GM23338 (cell line): ENCODE measurements around the gene TAF4. TPM values are rescaled to one million over a fixed set of nuclear protein-coding genes. Genes with fewer than 3 reads are reported as not detected.

Experiments
- ATAC-seq: fragments of 200-7000 bp; cut with Tn5 transposase; 3 replicates; pipeline ENCODE4 v1.9.1; 2020
- DNase-seq: peaks from one replicate; pipeline ENCODE4 v3.0.0-alpha.2; 2015; ENCODE audit warnings: low spot score
- H2AFZ ChIP-seq: fragments of 200-600 bp; sonication (generic); 2 replicates; pipeline ENCODE4 v1.8.0; 2016; ENCODE audit warnings: antibody characterized with exemption, mild to moderate bottlenecking, moderate library complexity
- H3F3A ChIP-seq: fragments of 200-600 bp; sonication (generic); replicated peaks from 2 replicates; pipeline ENCODE4 v1.8.0; 2017; ENCODE audit warnings: antibody characterized with exemption, mixed run types, low read depth
- H3K27ac ChIP-seq: fragments of 200-600 bp; sonication (generic); 2 replicates; pipeline ENCODE4 v1.6.1; 2016; ENCODE audit warnings: low read depth
- H3K27me3 ChIP-seq: fragments of 200-600 bp; sonication (generic); 2 replicates; pipeline ENCODE4 v1.8.0; 2016; ENCODE audit warnings: mild to moderate bottlenecking, mixed run types, moderate library complexity; ENCODE audit not compliant: insufficient read depth
- H3K36me3 ChIP-seq: fragments of 200-600 bp; sonication (generic); 2 replicates; pipeline ENCODE4 v1.8.0; 2016; ENCODE audit warnings: mild to moderate bottlenecking; ENCODE audit not compliant: insufficient read depth
- H3K4me1 ChIP-seq: fragments of 200-600 bp; sonication (generic); 2 replicates; pipeline ENCODE4 v1.8.0; 2016; ENCODE audit warnings: mild to moderate bottlenecking, moderate library complexity; ENCODE audit not compliant: insufficient read depth
- H3K4me2 ChIP-seq: fragments of 200-600 bp; sonication (generic); 2 replicates; pipeline ENCODE4 v1.7.1; 2017; ENCODE audit warnings: mixed run types
- H3K4me3 ChIP-seq: fragments of 200-600 bp; sonication (generic); 2 replicates; pipeline ENCODE4 v1.6.1; 2016; ENCODE audit warnings: mixed run types
- H3K79me2 ChIP-seq: fragments of 200-600 bp; sonication (generic); replicated peaks from 2 replicates; pipeline ENCODE4 v1.8.0; 2017; ENCODE audit warnings: mild to moderate bottlenecking; ENCODE audit not compliant: insufficient read depth
- H3K9me2 ChIP-seq: fragments of 200-600 bp; sonication (generic); 2 replicates; pipeline ENCODE4 v1.8.0; 2017; ENCODE audit not compliant: insufficient read depth
- H4K20me1 ChIP-seq: fragments of 200-600 bp; sonication (generic); replicated peaks from 2 replicates; pipeline ENCODE4 v1.8.0; 2017; ENCODE audit warnings: mild to moderate bottlenecking; ENCODE audit not compliant: insufficient read depth
- H3K27ac Mint-ChIP-seq: 2 replicates; pipeline ENCODE4 v1.8.0; 2020; ENCODE audit warnings: inconsistent platforms, mild to moderate bottlenecking, moderate library complexity, mixed read lengths
- H3K27me3 Mint-ChIP-seq: 3 replicates; pipeline ENCODE4 v1.8.0; 2022; ENCODE audit warnings: low read depth, mild to moderate bottlenecking, moderate library complexity, mixed read lengths, inconsistent platforms; ENCODE audit not compliant: insufficient read depth, poor library complexity
- H3K36me3 Mint-ChIP-seq: 3 replicates; pipeline ENCODE4 v1.8.0; 2021; ENCODE audit warnings: low read depth, mild to moderate bottlenecking, inconsistent platforms, moderate library complexity, mixed read lengths
- H3K4me1 Mint-ChIP-seq: 3 replicates; pipeline ENCODE4 v1.8.0; 2020; ENCODE audit warnings: mild to moderate bottlenecking, inconsistent platforms, mixed read lengths
- H3K4me3 Mint-ChIP-seq: 3 replicates; pipeline ENCODE4 v1.8.0; 2021; ENCODE audit warnings: moderate library complexity, mild to moderate bottlenecking, inconsistent platforms, mixed read lengths
- H3K9me3 Mint-ChIP-seq: 3 replicates; pipeline ENCODE4 v1.8.0; 2020; ENCODE audit warnings: moderate library complexity, mild to moderate bottlenecking, inconsistent platforms, mixed read lengths
- CREB1 ChIP-seq: fragments of 250-450 bp; sonication (Bioruptor Pico); IDR thresholded peaks from 2 replicates; pipeline ENCODE4 v1.5.0; 2020; ENCODE audit warnings: low read depth, mild to moderate bottlenecking, moderate library complexity
- ETS1 ChIP-seq: IDR thresholded peaks from 2 replicates; pipeline ENCODE4 v1.6.1; 2016; ENCODE audit warnings: antibody characterized with exemption
- EZH2 ChIP-seq: fragments of 200-600 bp; sonication (generic); IDR thresholded peaks from one replicate; pipeline ENCODE4 v1.8.0; 2017; ENCODE audit warnings: antibody characterized with exemption, mild to moderate bottlenecking, low read depth; ENCODE audit not compliant: unreplicated experiment
- EZH2phosphoT487 ChIP-seq: fragments of 200-600 bp; sonication (generic); IDR thresholded peaks from one replicate; pipeline ENCODE4 v1.8.1; 2018; ENCODE audit warnings: antibody characterized with exemption; ENCODE audit not compliant: unreplicated experiment
- JUNB ChIP-seq: IDR thresholded peaks from one replicate; pipeline ENCODE4 v1.6.1; 2016; ENCODE audit warnings: antibody characterized with exemption; ENCODE audit not compliant: unreplicated experiment
- NANOG ChIP-seq: IDR thresholded peaks from 2 replicates; pipeline ENCODE4 v1.6.1; 2016; ENCODE audit warnings: antibody characterized with exemption, borderline replicate concordance
- POLR2AphosphoS5 ChIP-seq: IDR thresholded peaks from 2 replicates; pipeline ENCODE4 v1.6.1; 2016; ENCODE audit warnings: antibody characterized with exemption, low read depth
- REST ChIP-seq: IDR thresholded peaks from one replicate; pipeline ENCODE4 v1.6.1; 2018; ENCODE audit warnings: antibody characterized with exemption; ENCODE audit not compliant: unreplicated experiment
- STAT1 ChIP-seq: IDR thresholded peaks from one replicate; pipeline ENCODE4 v1.6.1; 2016; ENCODE audit warnings: antibody characterized with exemption; ENCODE audit not compliant: unreplicated experiment
- ZNF114 ChIP-seq: fragments of 250-450 bp; sonication (Bioruptor Pico); IDR thresholded peaks from 2 replicates; pipeline ENCODE4 v1.5.0; 2020; ENCODE audit warnings: mild to moderate bottlenecking, moderate library complexity
- ZNF462 ChIP-seq: fragments of 250-450 bp; sonication (Bioruptor Pico); IDR thresholded peaks from 2 replicates; pipeline ENCODE4 v1.5.0; 2020; ENCODE audit warnings: mild to moderate bottlenecking, moderate library complexity
- polyA plus RNA-seq: library from polyadenylated mRNA; unstranded; fragments of >200 nt; fragmentation: Nextera tagmentation; extraction: Ambion mirVana; gene quantifications from 2 replicates; pipeline ENCODE4 v1.2.1, GENCODE V29; 2016
- total RNA-seq: library from RNA; depleted of rRNA; stranded (reverse); fragments of >200 nt; shearing (Covaris generic); gene quantifications from 2 replicates; pipeline ENCODE4 v1.2.3, GENCODE V29; 2014

The TAF4 gene
- total and polyA plus RNA-seq, 2 experiments from 2014 or later: 7.2 to 60.0 TPM

GRCh38 chr20:61937146-61937962 lies 128.3 kb downstream of the TAF4 start (continued):
- no peak for TF ChIP-seq ETS1
- no peak for TF ChIP-seq CREB1 (CRISPR knock-in tag)
- TF ChIP-seq NANOG: no peak
- TF ChIP-seq REST: no peak
- TF ChIP-seq ZNF114 (CRISPR knock-in tag): no peak
- TF ChIP-seq JUNB: no peak
- TF ChIP-seq EZH2: no peak
- no peak for TF ChIP-seq POLR2AphosphoS5

GRCh38 chr20:61936701-61937131 lies 129.0 kb downstream of the TAF4 start:
- Mint-ChIP-seq H3K4me1 (peaks cover 27% of the 10 kb centered on the region), H3K27ac (no peak overlapping the region), H3K4me3 (no peak overlapping the region), H3K9me3 (no peaks in the 10 kb centered on the region), H3K27me3 (peaks cover 15% of the 10 kb centered on the region), H3K36me3 (no peaks in the 10 kb centered on the region; the same call in 2 of the 3 replicates)
- H3K27ac ChIP-seq: no peak overlapping the region
- H3K79me2 ChIP-seq: no peaks in the 10 kb centered on the region
- DNase-seq: no peak
- no peaks in the 10 kb centered on the region for H3K9me2 ChIP-seq
- no peaks in the 10 kb centered on the region for H3K36me3 ChIP-seq
- no peaks in the 10 kb centered on the region for H4K20me1 ChIP-seq
- no peak overlapping the region for H3K4me3 ChIP-seq
- no peaks in the 10 kb centered on the region for H3K4me1 ChIP-seq
- no peaks in the 10 kb centered on the region for H3K27me3 ChIP-seq
- no peaks in the 10 kb centered on the region for H3F3A ChIP-seq
- H2AFZ ChIP-seq: no peak overlapping the region
- TF ChIP-seq JUNB (no peak), EZH2phosphoT487 (no peak), CREB1 (CRISPR knock-in tag) (no peak), ZNF462 (no peak), STAT1 (no peak)
- no peak overlapping the region for H3K4me2 ChIP-seq
- ATAC-seq: no peak
